ENCODE results near the gene ATP2C2. TPM values are rescaled to one million over a fixed set of nuclear protein-coding genes. Genes with fewer than 3 reads are reported as not detected.

ATP2C2 gene
- total RNA-seq, 1 experiment from 2014 or later = 26.0 TPM

DNA sequence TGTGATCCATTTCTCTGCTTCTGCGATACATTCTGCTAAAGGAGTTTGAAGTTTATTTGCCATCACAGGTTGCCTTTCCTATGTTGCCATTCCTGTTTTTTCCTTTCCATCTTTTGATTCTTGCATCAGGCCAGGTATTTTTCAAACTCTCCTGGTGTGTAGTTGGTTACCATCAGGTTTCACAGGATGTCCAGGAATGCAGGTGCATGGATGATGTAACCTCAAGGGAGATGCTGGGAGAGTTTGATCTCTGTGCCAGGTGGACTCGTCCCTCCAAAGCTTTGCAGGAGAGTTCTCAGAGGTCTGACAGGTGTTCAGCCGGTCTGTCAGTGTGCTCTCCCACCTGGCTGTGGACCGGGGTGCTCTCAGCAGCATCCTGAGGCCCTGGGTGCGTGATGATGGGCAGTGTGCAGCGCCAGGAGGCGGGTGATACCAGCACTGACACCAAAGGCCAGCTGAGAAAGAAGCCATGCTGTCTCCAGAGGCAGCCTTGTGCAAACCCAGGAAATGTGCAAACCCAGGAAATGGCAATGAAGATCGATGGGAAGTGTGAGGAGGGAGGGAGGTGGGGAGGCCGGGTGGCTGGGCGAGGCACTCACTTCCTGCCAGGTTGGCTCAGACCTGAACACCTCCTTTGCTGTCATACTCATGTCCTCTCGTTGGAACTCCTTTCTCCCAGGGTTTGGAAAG is 1.7 kb downstream of the ATP2C2 start:
- no TSS peak for BruUV-seq (replicated peaks)
- Histone ChIP-seq H3K79me2 (ENCODE audit: low read length) (peaks cover 61% of the 10 kb centered on the region), H3F3A (ENCODE audit: low read length, unreplicated experiment) (no peaks in the 10 kb centered on the region), H3K9ac (ENCODE audit: low read length) (peak overlapping the region; percentile 56), H3K27ac (ENCODE audit: low read length) (peak overlapping the region; percentile 94), H3K9me3 (ENCODE audit: low read length) (no peaks in the 10 kb centered on the region), H3K36me3 (ENCODE audit: low read depth, low read length) (no peaks in the 10 kb centered on the region), H4K20me1 (ENCODE audit: low read length) (no peaks in the 10 kb centered on the region), H3K4me3 (ENCODE audit: low read length) (peak overlapping the region; percentile 94), H3K4me2 (ENCODE audit: low read length) (peak overlapping the region; percentile 98), H3K4me1 (ENCODE audit: insufficient read depth, low read length) (peaks cover 23% of the 10 kb centered on the region), H3K9me2 (replicated peaks; ENCODE audit: low read length) (no peaks in the 10 kb centered on the region), H2AFZ (ENCODE audit: low read length) (0 out of 2 replicates have a peak overlapping the region, but pooled peaks have one; percentile 36), H3K27me3 (ENCODE audit: low read length) (no peaks in the 10 kb centered on the region)
- CTCF ChIA-PET = no interaction called here
- TF ChIP-seq EZH2phosphoT487 (IDR thresholded peaks at IDR 0.05; ENCODE audit: borderline replicate concordance, low read length) (no peak), EZH2 (IDR thresholded peaks at IDR 0.05; ENCODE audit: low read length, unreplicated experiment) (no peak)
- TF ChIP-seq, protein P1, sequence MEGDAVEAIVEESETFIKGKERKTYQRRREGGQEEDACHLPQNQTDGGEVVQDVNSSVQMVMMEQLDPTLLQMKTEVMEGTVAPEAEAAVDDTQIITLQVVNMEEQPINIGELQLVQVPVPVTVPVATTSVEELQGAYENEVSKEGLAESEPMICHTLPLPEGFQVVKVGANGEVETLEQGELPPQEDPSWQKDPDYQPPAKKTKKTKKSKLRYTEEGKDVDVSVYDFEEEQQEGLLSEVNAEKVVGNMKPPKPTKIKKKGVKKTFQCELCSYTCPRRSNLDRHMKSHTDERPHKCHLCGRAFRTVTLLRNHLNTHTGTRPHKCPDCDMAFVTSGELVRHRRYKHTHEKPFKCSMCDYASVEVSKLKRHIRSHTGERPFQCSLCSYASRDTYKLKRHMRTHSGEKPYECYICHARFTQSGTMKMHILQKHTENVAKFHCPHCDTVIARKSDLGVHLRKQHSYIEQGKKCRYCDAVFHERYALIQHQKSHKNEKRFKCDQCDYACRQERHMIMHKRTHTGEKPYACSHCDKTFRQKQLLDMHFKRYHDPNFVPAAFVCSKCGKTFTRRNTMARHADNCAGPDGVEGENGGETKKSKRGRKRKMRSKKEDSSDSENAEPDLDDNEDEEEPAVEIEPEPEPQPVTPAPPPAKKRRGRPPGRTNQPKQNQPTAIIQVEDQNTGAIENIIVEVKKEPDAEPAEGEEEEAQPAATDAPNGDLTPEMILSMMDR (conservative IDR thresholded peaks at IDR 0.05; ENCODE audit: low read depth, low read length) = no peak
- ATAC-seq = peak; percentile 52
- DNase-seq = peak; percentile 69
- POLR2A ChIA-PET (ENCODE audit: unreplicated experiment) = no interaction called here
- intact Hi-C loops (cut with micrococcal nuclease) = no loop called here

- Histone ChIP-seq H2AFZ (ENCODE audit: low read length) (no peak overlapping the region), H3K4me1 (ENCODE audit: insufficient read depth, low read length) (peaks cover 23% of the 10 kb centered on the region), H3K79me2 (ENCODE audit: low read length) (peaks cover 70% of the 10 kb centered on the region), H3K9me3 (ENCODE audit: low read length) (no peaks in the 10 kb centered on the region), H3K4me2 (ENCODE audit: low read length) (peak overlapping the region; percentile 98), H3K27ac (ENCODE audit: low read length) (peak overlapping the region; percentile 94), H3K9me2 (replicated peaks; ENCODE audit: low read length) (no peaks in the 10 kb centered on the region), H4K20me1 (ENCODE audit: low read length) (no peaks in the 10 kb centered on the region), H3K36me3 (ENCODE audit: low read depth, low read length) (no peaks in the 10 kb centered on the region), H3K9ac (ENCODE audit: low read length) (peak overlapping the region; percentile 56; the same call in 1 of the 2 replicates), H3K4me3 (ENCODE audit: low read length) (peak overlapping the region; percentile 94), H3K27me3 (ENCODE audit: low read length) (no peaks in the 10 kb centered on the region), H3F3A (ENCODE audit: low read length, unreplicated experiment) (no peaks in the 10 kb centered on the region)
- no TSS peak for BruUV-seq (replicated peaks)
- POLR2A ChIA-PET (ENCODE audit: unreplicated experiment) = no interaction called here
- TF ChIP-seq, protein P1 (conservative IDR thresholded peaks at IDR 0.05; ENCODE audit: low read depth, low read length) = no peak
- TF ChIP-seq EZH2phosphoT487 (IDR thresholded peaks at IDR 0.05; ENCODE audit: borderline replicate concordance, low read length) = no peak
- no peak for TF ChIP-seq EZH2 (IDR thresholded peaks at IDR 0.05; ENCODE audit: low read length, unreplicated experiment)
- CTCF ChIA-PET = no interaction called here
- intact Hi-C loops (cut with micrococcal nuclease) = no loop called here
- DNase-seq (peak; percentile 43), ATAC-seq (no peak; the same call in 1 of the 2 replicates)
These were observed 2.6 kb downstream of the ATP2C2 start for GRCh38 chr16:84370723-84371552.

DNA sequence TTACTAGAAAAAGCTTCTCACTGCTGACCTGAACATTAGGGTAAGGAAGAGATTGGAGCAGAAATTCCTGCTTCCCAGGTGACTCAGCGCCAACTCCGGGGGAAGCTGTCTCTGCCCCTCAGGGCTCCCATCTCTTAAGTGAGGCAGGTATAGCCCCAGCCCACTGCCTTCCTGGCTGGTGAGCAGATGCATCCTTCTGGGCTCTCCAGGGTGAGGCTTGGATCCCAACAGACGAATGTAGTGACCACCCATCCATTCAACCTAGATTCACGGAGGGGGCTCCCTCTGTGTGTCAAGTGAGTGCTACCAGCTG is 3.2 kb downstream of the ATP2C2 start:
- no peak overlapping the region for H3K9ac ChIP-seq (ENCODE audit: low read length)
- H3F3A ChIP-seq (ENCODE audit: low read length, unreplicated experiment) = no peaks in the 10 kb centered on the region
- no peaks in the 10 kb centered on the region for H3K9me3 ChIP-seq (ENCODE audit: low read length)
- H3K27ac ChIP-seq (ENCODE audit: low read length) = 0 out of 2 replicates have a peak overlapping the region, but pooled peaks have one; percentile 94
- ChIA-PET POLR2A (ENCODE audit: unreplicated experiment) (no interaction called here), CTCF (no interaction called here)
- no peaks in the 10 kb centered on the region for H3K27me3 ChIP-seq (ENCODE audit: low read length)
- peak overlapping the region; percentile 98 for H3K4me2 ChIP-seq (ENCODE audit: low read length)
- no peak for DNase-seq
- no peak overlapping the region for H3K4me3 ChIP-seq (ENCODE audit: low read length)
- peaks cover 23% of the 10 kb centered on the region for H3K4me1 ChIP-seq (ENCODE audit: insufficient read depth, low read length)
- intact Hi-C loops (cut with micrococcal nuclease) = no loop called here
- H3K79me2 ChIP-seq (ENCODE audit: low read length) = peaks cover 76% of the 10 kb centered on the region
- no peak overlapping the region for H2AFZ ChIP-seq (ENCODE audit: low read length)
- no peaks in the 10 kb centered on the region for H4K20me1 ChIP-seq (ENCODE audit: low read length)
- H3K36me3 ChIP-seq (ENCODE audit: low read depth, low read length) = no peaks in the 10 kb centered on the region
- no TSS peak for BruUV-seq (replicated peaks)
- H3K9me2 ChIP-seq (replicated peaks; ENCODE audit: low read length) = no peaks in the 10 kb centered on the region
- ATAC-seq = no peak
- TF ChIP-seq EZH2 (IDR thresholded peaks at IDR 0.05; ENCODE audit: low read length, unreplicated experiment) = no peak
